Measurements from ENCODE around the gene SLC25A13.
"Not testable (repeated sequence)": the region's sequence is repeated elsewhere in the genome, so short reads cannot be mapped to it uniquely, and the experiment has no call there.

The SLC25A13 gene

DNA sequence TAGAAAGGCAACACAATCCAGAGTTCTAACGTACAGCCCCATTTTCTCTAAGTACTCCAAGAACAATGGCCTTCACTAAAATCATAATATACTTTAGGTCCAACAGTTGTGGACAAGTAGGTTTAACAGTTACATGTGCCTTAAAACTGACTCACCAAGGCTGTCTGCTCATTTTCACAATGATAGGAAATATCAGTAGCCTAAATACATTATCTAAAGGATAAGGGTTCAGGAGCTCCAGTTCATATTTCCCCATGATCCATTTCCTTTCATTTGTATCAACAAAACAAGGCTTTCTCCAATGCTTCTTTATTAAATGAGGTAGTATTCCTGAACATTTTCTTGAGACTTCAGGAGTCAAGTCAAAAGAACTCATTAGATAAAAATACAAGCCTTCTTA, 164.0 kb downstream of the SLC25A13 start:
- no peak for DNase-seq (ENCODE audit: low read depth in 3 of 3)

GRCh38 chr7:96154506-96154905, 167.4 kb downstream of the SLC25A13 start:
- not testable (repeated sequence) for DNase-seq (ENCODE audit: low read depth in 3 of 3)

- DNase-seq (ENCODE audit: low read depth in 3 of 3) = no peak
These were observed 169.2 kb downstream of the SLC25A13 start for GRCh38 chr7:96152706-96153105.

DNA sequence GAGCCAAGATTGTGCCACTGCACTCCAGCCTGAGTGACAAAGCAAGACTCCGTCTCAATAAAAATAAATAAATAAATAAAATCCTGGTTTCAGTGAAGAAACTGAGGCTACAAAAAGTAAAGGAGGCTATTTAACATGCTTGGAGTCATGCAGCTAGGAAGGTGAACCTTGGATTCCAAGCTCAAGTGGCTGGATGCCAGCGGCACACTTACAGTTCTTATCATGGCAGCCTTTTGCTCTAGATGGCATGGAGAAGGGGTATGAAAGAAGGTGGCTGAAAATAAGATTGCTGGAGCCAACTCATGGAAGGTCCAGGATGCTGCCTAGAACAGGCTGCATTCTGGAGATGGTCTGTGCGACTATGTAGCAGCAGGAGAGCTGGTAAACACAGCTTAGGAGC, 170.0 kb downstream of the SLC25A13 start:
- DNase-seq (ENCODE audit: low read depth in 3 of 3) = no peak

DNA sequence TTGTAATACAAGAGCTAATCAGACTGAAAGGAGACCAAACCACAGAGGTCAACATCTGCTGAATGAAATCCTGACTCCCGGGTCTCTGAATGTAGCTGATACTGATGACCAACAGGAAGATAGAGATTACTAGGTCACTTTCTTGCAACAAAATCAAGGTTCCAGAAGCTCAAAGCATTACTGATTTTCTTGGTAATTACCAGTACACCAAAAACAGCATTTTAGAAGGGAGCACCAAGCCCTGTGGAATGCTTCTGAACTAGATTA, 177.7 kb downstream of the SLC25A13 start:
- DNase-seq (ENCODE audit: low read depth in 3 of 3) = no peak

- no peak for DNase-seq (ENCODE audit: low read depth in 3 of 3)
These were observed 178.2 kb downstream of the SLC25A13 start for GRCh38 chr7:96143495-96144259.

DNA sequence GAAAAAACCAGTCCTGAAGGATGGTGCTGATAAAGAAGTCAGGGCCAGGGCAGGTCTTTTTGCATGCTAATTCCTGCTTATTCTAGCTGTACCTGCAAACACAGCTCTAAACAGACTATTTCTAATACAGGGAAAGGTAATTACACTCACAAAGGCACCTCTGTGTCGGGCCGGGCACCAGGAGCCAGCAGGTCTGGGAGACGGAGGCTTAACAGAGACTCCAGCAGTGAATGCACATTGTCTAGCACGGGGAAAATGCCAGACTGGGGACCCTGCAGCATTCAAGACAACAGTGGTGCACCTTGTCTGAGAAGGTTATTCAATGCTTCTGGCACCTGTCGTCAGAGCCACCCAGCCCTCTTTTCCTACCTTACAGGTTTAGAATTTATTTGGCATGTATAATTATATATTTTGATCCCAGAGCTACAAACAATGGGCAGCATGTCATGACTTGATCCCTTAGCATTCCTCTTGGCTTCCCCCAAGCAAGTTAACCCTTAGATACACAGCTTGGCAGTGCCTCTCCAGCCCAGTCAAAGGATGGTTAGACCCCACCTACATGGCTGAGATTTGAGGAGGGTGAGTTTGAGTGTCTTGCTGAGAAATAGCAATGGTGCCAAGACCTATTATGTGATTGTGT, 185.2 kb downstream of the SLC25A13 start:
- no peak for DNase-seq (ENCODE audit: low read depth in 3 of 3)

- DNase-seq (ENCODE audit: low read depth in 3 of 3) = no peak
These were observed 186.7 kb downstream of the SLC25A13 start for GRCh38 chr7:96135241-96135640.

DNA sequence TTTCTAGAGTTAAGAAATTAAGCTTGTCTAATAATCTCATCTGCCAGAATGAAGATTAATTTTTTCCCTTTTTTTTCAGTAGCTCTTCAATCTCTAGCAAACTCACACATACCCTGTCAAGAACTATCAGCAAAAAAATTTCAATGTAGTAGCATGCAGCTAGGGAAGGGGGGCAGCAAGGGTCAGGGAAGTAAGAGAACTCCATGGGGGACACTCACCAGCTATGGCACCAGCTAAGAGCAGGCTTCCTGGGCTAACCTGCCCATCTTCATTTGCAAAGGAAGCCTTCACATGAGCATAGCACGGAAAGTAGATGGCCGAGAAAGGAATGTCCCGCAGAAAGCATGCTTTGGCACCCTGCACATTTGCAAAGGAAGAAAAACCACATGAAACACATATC, 190.4 kb downstream of the SLC25A13 start:
- no peak for DNase-seq (ENCODE audit: low read depth in 3 of 3)

DNA sequence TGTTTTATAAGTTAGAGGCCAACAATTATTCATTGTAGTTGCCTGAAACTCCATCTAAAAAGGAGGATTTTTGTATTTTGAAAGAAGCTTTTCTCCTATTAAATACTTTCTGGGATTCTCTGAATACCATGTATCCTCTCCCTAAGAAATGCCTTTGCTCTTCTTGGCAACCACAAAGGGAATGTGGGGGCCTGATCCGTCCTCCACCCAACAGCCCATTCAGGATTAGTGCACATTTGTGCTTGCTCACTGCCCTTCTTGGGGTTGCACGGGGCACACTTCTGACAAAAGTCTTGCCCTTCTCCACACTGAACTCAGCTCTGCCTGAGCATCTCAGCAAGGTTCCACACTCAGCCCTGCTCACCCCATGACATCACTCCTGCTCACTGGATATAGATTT, 194.2 kb downstream of the SLC25A13 start:
- no peak for DNase-seq (ENCODE audit: low read depth in 3 of 3)

GRCh38 chr7:96126382-96126781, 195.5 kb downstream of the SLC25A13 start:
- no peak for DNase-seq (ENCODE audit: low read depth in 3 of 3)

DNA sequence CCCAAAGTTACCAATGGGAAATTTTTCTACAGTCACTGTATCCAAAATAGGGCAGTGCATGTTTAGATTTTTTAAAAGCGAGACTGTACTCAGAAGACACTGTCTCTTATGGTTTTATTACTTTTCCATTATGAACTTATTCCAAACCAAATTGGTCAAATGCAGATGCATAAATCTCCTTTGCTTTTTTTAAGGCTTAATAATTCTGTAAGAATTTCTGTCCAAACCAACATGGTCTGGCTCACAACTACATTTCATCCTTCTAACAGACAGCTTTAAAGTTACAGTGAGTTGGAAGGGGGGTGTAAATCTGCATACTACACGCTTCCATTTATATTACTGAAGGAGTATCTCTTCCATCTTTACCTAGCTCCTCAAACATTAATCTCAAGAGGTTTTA, 199.2 kb downstream of the SLC25A13 start:
- no peak for DNase-seq (ENCODE audit: low read depth in 3 of 3)

DNA sequence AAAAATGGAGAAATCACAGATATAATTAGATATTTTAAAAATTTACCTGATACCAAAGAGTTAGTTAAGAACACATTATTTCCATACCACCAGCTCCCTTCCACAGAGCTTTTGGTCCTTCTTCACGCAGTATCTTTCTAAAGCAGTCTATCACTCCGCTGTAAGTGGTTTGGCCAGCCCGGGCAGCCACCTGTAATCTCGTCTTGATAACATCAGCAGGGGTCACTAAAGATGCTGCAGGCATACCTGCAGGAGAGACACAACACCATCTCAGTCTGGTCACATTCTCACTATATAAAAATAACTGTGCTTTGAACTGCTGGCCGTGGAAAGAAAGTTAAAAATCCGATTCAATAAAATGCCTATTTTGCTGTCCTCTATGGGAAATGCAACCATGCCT, 200.1 kb downstream of the SLC25A13 start:
- no peak for DNase-seq (ENCODE audit: low read depth in 3 of 3)

DNA sequence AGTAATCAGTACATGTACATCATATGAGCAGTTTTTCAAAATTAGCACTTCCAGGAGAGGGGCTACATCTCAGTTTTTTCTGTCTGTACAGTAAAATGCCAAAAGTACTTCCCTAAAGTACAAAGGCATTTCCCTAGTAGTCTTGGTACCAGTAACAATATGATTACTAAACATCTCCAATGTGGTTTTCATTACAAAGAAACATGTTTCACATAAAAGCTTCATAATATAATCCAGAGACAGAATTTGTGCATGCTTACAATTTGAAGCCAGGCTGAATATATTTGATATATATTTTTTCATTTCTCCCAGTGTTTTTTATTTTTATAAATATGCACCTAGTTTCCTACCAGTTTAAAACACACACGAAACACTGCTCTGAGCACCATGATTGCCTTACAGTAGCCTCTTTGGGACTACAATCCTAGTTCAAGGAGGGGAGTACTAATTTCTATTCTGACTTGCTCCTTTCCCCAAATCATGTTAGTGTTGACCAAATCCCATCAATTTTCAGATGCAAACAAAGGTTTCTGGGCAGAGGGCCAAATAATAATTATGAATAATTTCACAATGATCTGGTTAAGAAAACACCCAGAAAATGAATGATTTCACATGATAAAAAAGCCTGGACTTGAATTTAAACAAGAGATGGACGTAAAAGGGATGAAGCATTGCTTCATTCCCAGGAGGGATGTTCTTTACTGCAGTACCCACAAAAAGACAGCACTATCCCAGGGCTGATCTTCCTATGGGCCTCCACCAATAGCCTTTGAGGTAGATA, 201.3 kb downstream of the SLC25A13 start:
- DNase-seq (ENCODE audit: low read depth in 3 of 3) = no peak

DNA sequence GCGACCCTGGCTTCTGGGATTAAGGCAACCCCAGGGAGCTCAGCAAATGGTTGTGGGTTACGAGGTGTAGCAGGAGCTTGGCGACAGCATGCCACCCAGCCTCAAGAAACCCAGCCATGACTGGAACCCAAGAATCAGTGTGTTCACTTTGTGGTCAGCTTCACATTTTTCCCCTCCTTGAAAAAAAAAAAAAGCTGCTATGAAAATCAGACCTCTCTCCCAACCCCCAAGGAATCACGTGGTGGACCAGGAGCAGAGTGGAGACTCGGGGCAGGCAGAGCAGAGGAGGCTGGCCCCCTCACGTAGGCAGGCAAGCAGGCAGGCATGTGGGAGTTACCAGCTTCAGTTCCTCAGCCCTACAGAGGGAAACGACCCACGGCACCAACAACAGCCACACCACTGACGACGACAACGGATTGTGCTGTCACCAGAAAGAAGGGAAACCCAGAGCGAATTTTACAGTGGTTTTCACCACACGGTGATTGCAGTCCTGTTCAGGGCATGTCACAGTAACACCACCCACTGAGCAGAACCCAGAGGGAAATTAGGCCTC, 203.4 kb downstream of the SLC25A13 start:
- DNase-seq (ENCODE audit: low read depth in 3 of 3) = no peak

- DNase-seq (ENCODE audit: low read depth in 3 of 3) = no peak
These were observed 205.7 kb downstream of the SLC25A13 start for GRCh38 chr7:96116173-96116572.

DNA sequence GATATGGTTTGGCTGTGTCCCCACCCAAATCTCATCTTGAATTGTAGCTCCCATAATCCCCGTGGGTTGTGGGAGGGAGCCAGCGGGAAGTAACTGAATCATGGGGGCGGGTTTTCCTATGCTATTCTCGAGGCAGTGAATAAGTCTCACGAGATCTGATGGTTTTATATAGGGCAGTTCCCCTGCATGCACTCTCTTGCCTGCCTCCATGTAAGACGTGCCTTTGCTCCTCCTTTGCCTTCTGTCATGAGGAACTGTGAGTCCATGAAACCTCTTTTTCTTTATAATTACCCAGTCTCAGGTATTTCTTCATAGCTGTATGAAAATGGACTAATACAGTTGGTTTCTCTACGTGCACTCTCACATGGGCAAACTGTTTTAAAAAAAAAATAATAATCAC, 207.7 kb downstream of the SLC25A13 start:
- DNase-seq (ENCODE audit: low read depth in 3 of 3) = no peak

- DNase-seq (ENCODE audit: low read depth in 3 of 3) = no peak
These were observed 210.5 kb downstream of the SLC25A13 start for GRCh38 chr7:96111405-96111804.

- no peak for DNase-seq (ENCODE audit: low read depth in 3 of 3)
These were observed 216.9 kb downstream of the SLC25A13 start for GRCh38 chr7:96104984-96105383.

GRCh38 chr7:96102096-96102811, 219.6 kb downstream of the SLC25A13 start:
- no peak for DNase-seq (ENCODE audit: low read depth in 3 of 3)

- DNase-seq (ENCODE audit: low read depth in 3 of 3) = no peak
These were observed 221.2 kb downstream of the SLC25A13 start for GRCh38 chr7:96100737-96101136.

- DNase-seq (ENCODE audit: low read depth in 3 of 3) = no peak
These were observed 224.1 kb downstream of the SLC25A13 start for GRCh38 chr7:96097835-96098234.
